HepG2 (cell line): ENCODE data around the gene ZFP69. TPM values are rescaled to one million over a fixed set of nuclear protein-coding genes. Genes with fewer than 3 reads are reported as not detected.

Experiments used
- ARNTL ChIP-seq: sonication (generic); formaldehyde crosslinking; IDR thresholded peaks from 2 replicates; pipeline ENCODE4 v1.4.0; 2020; ENCODE audit warnings: mild to moderate bottlenecking, missing genetic modification reagents
- ISL2 ChIP-seq: sonication (generic); formaldehyde crosslinking; IDR thresholded peaks from 2 replicates; pipeline ENCODE4 v1.5.0; 2020; ENCODE audit warnings: missing genetic modification reagents
- KDM6A ChIP-seq: IDR thresholded peaks from 2 replicates; pipeline ENCODE4 v1.6.1; 2016; ENCODE audit warnings: low read depth
- KLF6 ChIP-seq: IDR thresholded peaks from 2 replicates; pipeline ENCODE4 v1.8.0; 2016; ENCODE audit warnings: missing biosample characterization, missing genetic modification reagents
- MED8 ChIP-seq: sonication (generic); formaldehyde crosslinking; IDR thresholded peaks from 2 replicates; pipeline ENCODE4 v1.8.1; 2023; ENCODE audit warnings: mild to moderate bottlenecking, missing genetic modification reagents; ENCODE audit not compliant: insufficient replicate concordance
- SOX5 ChIP-seq: IDR thresholded peaks from 2 replicates; pipeline ENCODE4 v1.6.1; 2016; ENCODE audit warnings: borderline replicate concordance
- ZNF251 ChIP-seq: sonication (generic); formaldehyde crosslinking; IDR thresholded peaks from 2 replicates; pipeline ENCODE4 v1.9.0; 2021; ENCODE audit warnings: mild to moderate bottlenecking, missing genetic modification reagents
- ZNF569 ChIP-seq: sonication (generic); formaldehyde crosslinking; IDR thresholded peaks from 2 replicates; pipeline ENCODE4 v1.5.0; 2020; ENCODE audit warnings: mild to moderate bottlenecking, missing genetic modification reagents, moderate library complexity, borderline replicate concordance
- ZNF775 ChIP-seq: sonication (generic); formaldehyde crosslinking; IDR thresholded peaks from 2 replicates; pipeline ENCODE4 v1.4.0; 2020; ENCODE audit warnings: missing genetic modification reagents, mild to moderate bottlenecking, moderate library complexity, borderline replicate concordance
- polyA plus RNA-seq, 8 experiments: library from polyadenylated mRNA; depleted of rRNA in 3 of 8; stranded (reverse) in 7 of 8; unstranded in 1 of 8; fragments of >200 nt; fragmentation: Illumina TruSeq in 4 of 8; extraction: Trizol in 4 of 8; gene quantifications; 2 replicates each; pipeline versions ENCODE4 v1.2.1 to v1.2.3, GENCODE V29; 2011 to 2016; ENCODE audit warnings: low read depth in 4 of 8, missing spikeins in 1 of 8, mixed read lengths in 1 of 8; ENCODE audit not compliant: insufficient read depth in 1 of 8
- total RNA-seq, 5 experiments: library from RNA; depleted of rRNA; stranded (reverse); fragments of >200 nt; fragmentation: Illumina TruSeq; extraction: Trizol; gene quantifications; 2 replicates each; pipeline ENCODE4 v1.2.3, GENCODE V29; 2016; ENCODE audit warnings: low read depth in 1 of 5
- TF ChIP-seq, protein P1 (sequence below): sonication (generic); formaldehyde crosslinking; conservative IDR thresholded peaks from 2 replicates; pipeline ENCODE4 v1.4.0; 2020; ENCODE audit warnings: missing genetic modification reagents
- TF ChIP-seq, protein P2 (sequence below): sonication (generic); formaldehyde crosslinking; IDR thresholded peaks from 2 replicates; pipeline ENCODE4 v1.4.0; 2020; ENCODE audit warnings: mild to moderate bottlenecking, missing genetic modification reagents, borderline replicate concordance
- TF ChIP-seq, protein P3 (sequence below): sonication (generic); formaldehyde crosslinking; IDR thresholded peaks from 2 replicates; pipeline ENCODE4 v1.8.0; 2022; ENCODE audit warnings: missing genetic modification reagents, mild to moderate bottlenecking, borderline replicate concordance
- TF ChIP-seq, protein P4 (sequence below): sonication (generic); formaldehyde crosslinking; IDR thresholded peaks from 2 replicates; pipeline ENCODE4 v1.5.0; 2020; ENCODE audit warnings: mild to moderate bottlenecking, missing genetic modification reagents, moderate library complexity

ZFP69 gene
- total and polyA plus RNA-seq, 2 of the 13 experiments (the other 11 are each of a cell fraction or from before 2014, with no cell fraction given), result 2.6 to 5.6 TPM

DNA sequence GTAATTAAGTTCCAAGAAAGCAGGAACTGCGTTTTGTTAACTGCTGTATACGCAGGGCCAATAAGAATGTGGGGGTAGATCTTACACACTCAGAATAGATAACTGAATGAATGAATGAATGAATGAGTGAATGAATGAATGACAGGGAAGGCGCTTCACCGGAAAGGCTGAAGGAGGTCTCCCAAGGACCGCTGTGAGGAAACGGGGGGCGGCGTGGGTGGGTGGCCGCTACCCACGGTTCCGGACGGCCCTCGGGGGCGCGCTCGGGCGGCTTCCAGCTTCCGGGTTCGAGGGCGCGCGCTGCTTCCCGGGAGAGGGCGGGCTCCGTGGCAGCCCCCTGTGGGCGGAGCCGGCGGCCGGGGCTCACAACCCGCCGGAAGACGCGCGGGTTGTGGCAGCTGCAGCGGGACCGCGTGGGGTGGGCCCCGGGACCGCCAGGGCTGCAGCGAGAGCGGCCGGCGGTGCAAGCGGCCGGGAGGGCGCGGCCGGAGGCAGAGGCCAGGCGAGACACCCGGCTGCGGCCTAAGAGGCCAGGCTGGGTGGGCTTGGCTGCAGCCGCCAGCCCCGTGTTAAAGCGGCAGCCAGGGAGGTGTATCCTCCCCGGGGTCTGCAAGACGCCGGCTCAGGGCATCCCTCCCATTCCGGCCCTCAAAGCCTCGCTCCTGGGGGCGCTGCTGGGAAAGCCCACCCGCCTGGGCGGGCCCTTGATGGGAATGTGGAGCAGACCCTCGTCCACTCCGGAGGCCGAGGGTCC, at the start of gene ZFP69 (continued):
- TF ChIP-seq, protein P1, sequence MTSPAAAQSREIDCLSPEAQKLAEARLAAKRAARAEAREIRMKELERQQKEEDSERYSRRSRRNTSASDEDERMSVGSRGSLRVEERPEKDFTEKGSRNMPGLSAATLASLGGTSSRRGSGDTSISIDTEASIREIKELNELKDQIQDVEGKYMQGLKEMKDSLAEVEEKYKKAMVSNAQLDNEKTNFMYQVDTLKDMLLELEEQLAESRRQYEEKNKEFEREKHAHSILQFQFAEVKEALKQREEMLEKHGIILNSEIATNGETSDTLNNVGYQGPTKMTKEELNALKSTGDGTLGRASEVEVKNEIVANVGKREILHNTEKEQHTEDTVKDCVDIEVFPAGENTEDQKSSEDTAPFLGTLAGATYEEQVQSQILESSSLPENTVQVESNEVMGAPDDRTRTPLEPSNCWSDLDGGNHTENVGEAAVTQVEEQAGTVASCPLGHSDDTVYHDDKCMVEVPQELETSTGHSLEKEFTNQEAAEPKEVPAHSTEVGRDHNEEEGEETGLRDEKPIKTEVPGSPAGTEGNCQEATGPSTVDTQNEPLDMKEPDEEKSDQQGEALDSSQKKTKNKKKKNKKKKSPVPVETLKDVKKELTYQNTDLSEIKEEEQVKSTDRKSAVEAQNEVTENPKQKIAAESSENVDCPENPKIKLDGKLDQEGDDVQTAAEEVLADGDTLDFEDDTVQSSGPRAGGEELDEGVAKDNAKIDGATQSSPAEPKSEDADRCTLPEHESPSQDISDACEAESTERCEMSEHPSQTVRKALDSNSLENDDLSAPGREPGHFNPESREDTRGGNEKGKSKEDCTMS (CRISPR knock-in tag), result no peak
- no peak for TF ChIP-seq MED8
- no peak for TF ChIP-seq ZNF775 (CRISPR knock-in tag)
- TF ChIP-seq, protein P2, sequence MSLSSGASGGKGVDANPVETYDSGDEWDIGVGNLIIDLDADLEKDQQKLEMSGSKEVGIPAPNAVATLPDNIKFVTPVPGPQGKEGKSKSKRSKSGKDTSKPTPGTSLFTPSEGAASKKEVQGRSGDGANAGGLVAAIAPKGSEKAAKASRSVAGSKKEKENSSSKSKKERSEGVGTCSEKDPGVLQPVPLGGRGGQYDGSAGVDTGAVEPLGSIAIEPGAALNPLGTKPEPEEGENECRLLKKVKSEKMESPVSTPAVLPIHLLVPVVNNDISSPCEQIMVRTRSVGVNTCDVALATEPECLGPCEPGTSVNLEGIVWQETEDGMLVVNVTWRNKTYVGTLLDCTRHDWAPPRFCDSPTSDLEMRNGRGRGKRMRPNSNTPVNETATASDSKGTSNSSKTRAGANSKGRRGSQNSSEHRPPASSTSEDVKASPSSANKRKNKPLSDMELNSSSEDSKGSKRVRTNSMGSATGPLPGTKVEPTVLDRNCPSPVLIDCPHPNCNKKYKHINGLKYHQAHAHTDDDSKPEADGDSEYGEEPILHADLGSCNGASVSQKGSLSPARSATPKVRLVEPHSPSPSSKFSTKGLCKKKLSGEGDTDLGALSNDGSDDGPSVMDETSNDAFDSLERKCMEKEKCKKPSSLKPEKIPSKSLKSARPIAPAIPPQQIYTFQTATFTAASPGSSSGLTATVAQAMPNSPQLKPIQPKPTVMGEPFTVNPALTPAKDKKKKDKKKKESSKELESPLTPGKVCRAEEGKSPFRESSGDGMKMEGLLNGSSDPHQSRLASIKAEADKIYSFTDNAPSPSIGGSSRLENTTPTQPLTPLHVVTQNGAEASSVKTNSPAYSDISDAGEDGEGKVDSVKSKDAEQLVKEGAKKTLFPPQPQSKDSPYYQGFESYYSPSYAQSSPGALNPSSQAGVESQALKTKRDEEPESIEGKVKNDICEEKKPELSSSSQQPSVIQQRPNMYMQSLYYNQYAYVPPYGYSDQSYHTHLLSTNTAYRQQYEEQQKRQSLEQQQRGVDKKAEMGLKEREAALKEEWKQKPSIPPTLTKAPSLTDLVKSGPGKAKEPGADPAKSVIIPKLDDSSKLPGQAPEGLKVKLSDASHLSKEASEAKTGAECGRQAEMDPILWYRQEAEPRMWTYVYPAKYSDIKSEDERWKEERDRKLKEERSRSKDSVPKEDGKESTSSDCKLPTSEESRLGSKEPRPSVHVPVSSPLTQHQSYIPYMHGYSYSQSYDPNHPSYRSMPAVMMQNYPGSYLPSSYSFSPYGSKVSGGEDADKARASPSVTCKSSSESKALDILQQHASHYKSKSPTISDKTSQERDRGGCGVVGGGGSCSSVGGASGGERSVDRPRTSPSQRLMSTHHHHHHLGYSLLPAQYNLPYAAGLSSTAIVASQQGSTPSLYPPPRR (CRISPR knock-in tag), result no peak
- TF ChIP-seq SOX5 (CRISPR knock-in tag), result no peak
- TF ChIP-seq ISL2, result no peak
- TF ChIP-seq, protein P3, sequence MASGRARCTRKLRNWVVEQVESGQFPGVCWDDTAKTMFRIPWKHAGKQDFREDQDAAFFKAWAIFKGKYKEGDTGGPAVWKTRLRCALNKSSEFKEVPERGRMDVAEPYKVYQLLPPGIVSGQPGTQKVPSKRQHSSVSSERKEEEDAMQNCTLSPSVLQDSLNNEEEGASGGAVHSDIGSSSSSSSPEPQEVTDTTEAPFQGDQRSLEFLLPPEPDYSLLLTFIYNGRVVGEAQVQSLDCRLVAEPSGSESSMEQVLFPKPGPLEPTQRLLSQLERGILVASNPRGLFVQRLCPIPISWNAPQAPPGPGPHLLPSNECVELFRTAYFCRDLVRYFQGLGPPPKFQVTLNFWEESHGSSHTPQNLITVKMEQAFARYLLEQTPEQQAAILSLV (CRISPR knock-in tag), result no peak
- TF ChIP-seq KDM6A (CRISPR knock-in tag), result no peak
- TF ChIP-seq ARNTL (CRISPR knock-in tag), result no peak
- TF ChIP-seq, protein P4, sequence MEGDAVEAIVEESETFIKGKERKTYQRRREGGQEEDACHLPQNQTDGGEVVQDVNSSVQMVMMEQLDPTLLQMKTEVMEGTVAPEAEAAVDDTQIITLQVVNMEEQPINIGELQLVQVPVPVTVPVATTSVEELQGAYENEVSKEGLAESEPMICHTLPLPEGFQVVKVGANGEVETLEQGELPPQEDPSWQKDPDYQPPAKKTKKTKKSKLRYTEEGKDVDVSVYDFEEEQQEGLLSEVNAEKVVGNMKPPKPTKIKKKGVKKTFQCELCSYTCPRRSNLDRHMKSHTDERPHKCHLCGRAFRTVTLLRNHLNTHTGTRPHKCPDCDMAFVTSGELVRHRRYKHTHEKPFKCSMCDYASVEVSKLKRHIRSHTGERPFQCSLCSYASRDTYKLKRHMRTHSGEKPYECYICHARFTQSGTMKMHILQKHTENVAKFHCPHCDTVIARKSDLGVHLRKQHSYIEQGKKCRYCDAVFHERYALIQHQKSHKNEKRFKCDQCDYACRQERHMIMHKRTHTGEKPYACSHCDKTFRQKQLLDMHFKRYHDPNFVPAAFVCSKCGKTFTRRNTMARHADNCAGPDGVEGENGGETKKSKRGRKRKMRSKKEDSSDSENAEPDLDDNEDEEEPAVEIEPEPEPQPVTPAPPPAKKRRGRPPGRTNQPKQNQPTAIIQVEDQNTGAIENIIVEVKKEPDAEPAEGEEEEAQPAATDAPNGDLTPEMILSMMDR, result no peak; the same call in 1 of the 2 replicates
- no peak for TF ChIP-seq ZNF569 (CRISPR knock-in tag)
- no peak for TF ChIP-seq KLF6 (CRISPR knock-in tag)
- TF ChIP-seq ZNF251 (CRISPR knock-in tag), result no peak
